ENCODE data around the gene ACTR3C.

DNA sequence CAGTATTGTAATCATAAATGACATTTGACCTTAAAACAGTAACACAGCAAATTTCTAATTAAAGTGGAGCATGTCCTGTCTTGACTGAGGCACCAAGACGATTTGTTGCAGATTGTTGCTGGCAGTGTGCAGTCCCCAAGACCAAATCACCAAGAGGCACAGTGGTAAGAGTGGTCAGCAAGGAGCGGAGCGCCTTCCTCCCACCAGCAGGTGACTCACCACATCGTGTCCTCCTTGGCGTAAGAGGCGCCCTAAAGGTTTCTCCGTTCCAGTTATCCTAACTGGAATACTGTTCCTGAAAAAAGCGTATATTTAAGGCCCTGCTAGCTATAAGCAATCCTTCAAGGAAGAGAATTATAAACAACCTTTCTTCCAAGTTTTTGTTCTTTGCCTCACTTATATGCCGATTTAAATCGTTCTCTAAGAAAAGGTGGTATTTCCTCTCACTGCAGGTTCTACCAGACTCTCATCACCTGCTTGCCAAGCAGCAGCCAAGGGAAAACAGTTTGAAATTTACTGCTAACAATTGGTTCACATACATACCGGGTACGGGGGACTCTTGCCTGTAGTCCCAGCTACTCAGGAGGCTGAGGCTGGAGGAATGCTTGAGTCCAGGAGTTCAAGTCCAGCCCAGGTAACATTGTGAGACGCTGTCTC lies 34.6 kb upstream of the ACTR3C start:
- TF ChIP-seq CTCF (IDR thresholded peaks at IDR 0.05; ENCODE audit: insufficient read depth, low read length, poor library complexity, severe bottlenecking) (no peak), EZH2phosphoT487 (conservative IDR thresholded peaks at IDR 0.05; ENCODE audit: low read length) (no peak)

Data from SU-DHL-6 (cell line).